Activated CD4-positive, alpha-beta T cell treated with anti-CD3 and anti-CD28 coated beads, Interleukin-2, amount 50 U/mL, for 16 hours (primary cell): Measurements from ENCODE around the gene BTBD2.

Experiments
- DNase-seq: peaks from one replicate; pipeline ENCODE4 v3.0.0-alpha.2; 2020

Gene BTBD2

GRCh38 chr19:1981253-1981652 lies 34.3 kb downstream of the BTBD2 start:
- no peak for DNase-seq

DNA sequence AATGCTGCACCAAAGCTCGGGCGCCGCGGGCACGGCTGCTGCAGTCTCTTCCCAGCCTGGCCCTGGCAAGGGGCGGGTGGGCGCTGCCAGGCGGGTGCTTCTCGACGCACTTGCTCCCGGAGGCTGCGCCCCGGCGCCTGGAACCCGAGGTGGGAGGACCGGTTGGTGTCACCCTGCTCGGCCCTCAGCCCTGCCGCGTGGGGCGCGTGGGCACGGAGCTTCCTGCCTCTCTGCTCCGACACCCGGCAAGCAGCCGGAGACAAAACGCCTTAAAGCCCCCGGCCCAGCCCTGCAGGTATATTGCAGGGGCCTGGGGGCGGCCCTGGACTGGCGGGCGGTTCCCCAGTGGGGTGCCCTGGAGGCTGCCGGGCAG lies 34.7 kb downstream of the BTBD2 start:
- DNase-seq: no peak

DNA sequence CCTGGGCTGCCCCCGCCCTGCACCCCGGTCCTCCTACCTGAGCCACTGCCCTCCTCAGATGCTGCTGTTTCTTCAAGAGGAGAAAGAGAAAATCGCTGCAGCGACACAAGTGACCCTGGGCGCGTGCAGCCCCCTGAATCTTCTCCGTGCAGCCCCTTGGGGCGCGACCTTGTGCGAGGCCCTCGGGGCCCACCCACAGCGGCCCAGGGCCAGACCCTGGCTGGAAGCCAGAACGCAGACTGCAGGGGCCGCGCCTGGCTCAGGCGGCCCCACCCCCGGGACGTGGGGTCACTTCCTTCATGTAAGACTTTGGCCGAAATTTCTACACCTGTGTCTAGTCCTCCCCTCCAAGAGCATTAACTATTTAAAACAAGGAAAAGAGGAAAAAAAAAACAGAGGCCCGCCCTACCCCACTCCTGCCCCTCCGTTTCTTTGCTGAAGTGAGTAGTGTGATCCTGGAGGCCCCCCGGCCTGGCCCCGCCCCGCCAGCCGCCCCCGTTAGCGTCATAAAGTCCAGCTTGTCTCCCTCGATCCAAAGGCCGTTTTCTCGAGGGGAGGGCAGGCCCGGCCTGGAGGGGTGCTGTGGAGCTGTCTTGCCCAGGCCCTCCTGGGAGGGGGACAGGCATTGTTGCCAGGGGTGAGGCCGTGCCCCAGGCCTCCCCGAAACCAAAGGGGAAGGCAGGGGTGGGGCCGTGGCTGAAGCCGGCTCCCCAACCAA lies 35.3 kb downstream of the BTBD2 start:
- no peak for DNase-seq

- no peak for DNase-seq
Measured at GRCh38 chr19:1979642-1980041, 35.9 kb downstream of the BTBD2 start.

DNA sequence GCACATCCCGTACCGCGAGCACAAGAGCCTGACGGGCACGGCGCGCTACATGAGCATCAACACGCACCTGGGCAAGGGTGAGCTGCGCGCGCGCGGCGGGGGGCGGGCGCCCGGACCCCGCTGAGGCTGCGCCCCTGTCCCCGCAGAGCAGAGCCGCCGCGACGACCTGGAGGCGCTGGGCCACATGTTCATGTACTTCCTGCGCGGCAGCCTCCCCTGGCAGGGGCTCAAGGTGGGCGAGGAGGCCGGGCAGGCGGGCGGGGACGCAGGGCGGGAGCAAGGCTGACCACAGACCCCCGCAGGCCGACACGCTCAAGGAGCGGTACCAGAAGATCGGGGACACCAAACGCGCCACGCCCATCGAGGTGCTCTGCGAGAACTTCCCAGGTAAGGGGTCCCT lies 36.5 kb downstream of the BTBD2 start:
- no peak for DNase-seq

DNA sequence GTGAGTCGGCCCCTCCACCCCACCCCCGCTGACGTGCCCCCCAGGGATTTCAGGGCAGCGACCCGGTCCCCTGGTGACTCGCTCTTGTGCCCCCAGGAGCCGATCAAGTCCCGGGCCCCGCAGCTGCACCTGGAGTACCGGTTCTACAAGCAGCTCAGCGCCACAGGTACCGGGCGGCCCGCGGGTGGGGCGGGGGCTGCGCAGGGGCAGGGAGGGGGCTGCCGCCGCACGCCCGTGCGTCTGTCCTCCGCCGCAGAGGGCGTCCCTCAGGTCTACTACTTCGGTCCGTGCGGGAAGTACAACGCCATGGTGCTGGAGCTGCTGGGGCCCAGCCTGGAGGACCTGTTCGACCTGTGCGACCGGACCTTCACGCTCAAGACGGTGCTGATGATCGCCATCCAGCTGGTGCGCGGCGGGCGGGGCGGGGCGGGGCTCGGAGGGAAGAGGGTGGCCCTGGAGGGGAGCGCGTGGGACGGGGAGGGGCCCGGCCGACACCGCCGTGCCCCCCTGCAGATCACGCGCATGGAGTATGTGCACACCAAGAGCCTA lies 37.1 kb downstream of the BTBD2 start:
- no peak for DNase-seq

GRCh38 chr19:1977120-1977519 lies 38.4 kb downstream of the BTBD2 start:
- no peak for DNase-seq

GRCh38 chr19:1975162-1975480 lies 40.4 kb downstream of the BTBD2 start:
- no peak for DNase-seq

DNA sequence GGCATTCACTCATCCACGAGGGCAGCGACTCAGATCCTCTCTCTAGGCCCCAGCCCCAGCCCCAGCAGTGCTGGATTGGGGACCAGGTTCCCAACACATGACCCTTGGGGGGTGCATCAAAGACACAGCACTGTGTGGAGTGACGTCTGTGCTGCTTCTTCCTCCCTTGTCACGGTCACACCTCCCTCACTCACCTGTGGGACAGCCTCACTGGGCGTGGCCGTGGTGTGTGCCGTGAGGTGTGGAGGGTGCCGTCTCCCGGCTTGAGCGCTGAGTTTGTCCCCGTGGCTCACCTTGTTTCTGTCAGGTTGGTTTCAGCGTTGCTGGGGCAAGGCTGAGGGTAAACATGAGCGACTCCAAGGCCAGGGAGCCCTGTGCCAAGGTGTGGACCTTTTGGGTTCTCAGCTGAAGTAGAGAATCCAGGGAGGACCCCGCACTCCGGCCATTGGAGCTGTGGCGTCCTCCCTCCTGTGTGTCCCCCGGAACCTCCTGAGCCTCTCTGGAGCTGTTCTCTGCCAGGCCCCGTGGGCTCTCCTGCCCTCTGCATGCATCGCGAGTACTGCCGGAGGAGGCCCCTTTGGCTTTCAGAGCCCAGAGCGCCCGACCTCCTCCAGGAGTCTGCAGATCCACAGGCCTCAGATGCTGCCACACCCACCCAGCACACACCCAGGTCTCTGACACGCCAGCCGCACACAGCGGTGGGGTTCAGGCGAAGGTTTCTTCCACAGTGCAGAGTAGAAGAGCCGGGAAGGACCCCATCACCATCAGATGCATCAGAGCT lies 40.9 kb downstream of the BTBD2 start:
- no peak for DNase-seq

DNA sequence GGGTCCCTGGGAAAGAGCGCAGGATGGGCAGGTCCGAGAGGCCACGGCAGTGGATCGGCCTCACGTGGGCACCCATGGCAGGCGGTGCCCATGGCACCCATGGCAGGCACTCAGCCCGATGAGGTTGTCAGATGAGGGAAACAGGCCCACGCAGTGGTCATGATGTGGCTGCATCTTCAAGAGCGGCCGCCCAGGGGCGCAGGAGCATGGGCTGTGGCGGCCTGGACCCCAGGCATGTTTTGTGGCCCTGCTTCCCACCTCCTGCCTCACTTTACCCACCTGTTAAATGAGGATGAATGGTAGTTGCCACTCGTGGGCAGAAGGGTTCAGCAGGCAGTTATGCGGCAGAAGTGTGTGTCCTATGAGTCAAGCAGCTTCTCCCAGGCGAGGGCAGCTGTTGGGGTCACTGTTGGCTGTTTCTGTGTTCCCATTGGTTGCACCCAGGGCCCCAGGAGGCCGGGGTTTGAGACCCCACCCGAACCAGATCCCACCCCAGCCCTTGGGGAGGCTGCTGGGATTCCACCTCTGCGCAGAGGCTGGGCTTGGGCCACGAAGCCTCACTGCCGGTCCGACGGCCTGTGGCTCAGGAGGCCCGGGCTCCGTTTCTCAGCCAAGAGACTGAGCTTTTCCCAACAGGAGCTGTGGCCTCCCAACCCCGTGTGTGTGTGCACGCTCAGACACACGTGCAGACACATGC lies 44.6 kb downstream of the BTBD2 start:
- DNase-seq: no peak

DNA sequence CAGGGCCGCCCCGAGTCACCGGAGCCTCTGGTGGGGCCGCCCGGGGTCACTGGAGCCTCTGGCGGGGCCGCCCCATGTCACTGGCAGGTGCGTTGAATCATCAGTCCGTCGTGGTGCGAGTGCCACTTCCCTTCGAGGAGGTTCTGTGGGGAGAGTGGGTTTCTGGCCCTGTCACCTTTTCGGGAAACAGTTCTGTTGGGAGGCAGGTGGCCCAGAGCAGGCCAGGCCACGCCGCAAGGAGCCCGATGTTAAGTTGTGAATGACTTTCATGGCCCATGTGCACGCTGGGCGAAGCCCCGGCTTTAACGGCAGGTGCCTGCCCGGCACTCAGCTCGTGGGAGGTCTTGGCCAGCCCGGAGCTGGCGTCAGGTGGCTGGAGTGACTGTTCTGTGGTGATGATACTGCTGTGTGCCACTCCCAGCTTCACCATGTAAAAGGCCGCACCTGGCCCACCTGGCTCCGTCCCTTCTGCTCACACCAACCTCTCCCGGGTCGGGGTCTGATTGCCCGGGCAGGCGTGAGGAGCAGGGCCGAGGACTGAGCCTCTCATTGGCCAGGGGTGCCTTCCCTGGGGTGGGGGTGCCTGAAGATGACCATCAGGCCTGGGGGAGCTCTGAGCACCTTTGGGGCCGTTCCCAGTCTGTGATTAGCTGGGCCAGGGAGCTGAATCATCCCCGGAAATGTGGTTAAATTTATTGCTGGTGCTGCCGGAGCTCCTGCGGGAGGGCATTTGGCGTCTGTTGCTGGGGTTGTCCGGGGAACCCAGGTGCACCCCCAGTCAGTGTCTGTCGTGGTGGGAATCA lies 45.3 kb downstream of the BTBD2 start:
- no peak for DNase-seq

DNA sequence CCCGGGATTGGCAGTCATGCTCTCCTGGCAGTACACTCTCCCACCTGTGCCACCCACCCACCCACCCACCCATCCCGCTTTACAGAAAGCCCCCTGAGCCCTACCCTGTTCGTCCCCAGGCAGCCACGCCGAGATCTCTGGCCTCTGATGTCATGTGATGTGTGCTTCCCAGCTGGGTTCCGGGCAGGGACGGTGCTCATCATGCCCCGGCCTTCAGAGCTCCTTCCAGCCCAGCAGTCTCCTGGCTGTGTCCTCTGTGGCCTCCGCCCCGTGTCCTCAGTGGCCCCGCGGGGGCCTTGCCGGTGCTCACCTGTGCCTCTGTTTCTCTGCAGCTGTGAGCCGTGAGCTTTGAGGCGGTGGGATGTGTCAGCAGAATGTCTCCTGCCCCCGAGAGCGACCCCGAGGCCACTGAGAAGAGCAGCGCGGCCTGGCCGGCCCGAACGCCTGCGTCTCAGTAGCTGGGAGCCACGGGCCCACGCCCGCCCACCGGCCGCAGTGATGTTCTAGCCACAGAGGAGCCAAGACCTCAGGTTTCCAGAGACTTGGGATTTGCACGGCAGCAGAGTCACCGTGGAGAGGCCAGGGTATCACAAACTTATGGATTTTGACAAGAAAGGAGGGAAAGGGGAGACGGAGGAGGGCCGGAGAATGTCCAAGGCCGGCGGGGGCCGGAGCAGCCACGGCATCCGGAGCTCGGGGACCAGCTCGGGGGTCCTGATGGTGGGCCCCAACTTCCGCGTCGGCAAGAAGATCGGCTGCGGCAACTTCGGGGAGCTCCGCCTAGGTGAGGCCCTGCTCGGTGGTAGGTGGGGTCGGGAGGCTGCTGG lies 46.1 kb downstream of the BTBD2 start:
- DNase-seq: no peak

DNA sequence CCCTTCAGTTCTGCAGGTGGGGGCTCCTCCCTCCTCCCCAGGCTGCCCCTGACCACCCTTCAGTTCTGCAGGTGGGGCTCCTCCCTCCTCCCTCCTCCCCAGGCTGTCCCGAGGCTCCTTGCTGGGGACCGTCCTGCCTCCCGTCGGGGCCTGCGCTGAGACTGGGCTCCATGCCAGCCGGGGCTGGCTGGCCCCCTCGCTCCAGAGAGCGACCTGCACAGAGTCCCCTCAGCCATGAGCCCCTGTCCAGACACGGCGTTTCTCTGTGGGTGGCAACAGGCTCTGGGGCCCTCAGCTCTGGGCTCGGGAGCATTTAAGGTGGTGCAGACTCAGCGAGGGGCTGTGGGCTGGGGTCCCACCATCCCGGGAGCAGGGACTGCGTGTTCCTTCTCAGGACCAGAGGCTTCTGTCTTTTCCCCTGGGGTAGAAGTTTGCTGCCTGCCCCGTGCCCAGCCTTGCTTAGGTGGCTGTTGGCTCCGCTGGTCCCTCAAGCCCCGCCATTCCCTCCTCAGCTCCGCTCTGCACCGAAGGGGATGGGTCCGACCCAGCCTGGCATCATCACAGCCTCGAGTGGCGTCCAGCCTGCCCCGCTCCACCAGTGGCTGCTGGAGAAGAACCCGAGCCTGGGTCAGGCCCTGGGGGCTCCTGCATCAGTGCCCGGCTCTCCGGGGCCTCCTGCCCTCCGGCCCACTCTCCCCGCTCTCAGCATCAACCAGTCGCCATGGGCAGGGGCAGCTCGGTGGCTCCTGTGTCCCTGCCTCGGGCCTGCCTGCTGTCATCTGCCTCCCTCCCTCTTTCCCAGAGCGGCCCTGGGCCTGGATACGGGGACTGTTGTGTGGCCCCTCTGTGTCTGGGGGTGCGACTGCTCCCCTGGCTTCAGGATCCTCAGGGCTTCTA lies 47.0 kb downstream of the BTBD2 start:
- no peak for DNase-seq

DNA sequence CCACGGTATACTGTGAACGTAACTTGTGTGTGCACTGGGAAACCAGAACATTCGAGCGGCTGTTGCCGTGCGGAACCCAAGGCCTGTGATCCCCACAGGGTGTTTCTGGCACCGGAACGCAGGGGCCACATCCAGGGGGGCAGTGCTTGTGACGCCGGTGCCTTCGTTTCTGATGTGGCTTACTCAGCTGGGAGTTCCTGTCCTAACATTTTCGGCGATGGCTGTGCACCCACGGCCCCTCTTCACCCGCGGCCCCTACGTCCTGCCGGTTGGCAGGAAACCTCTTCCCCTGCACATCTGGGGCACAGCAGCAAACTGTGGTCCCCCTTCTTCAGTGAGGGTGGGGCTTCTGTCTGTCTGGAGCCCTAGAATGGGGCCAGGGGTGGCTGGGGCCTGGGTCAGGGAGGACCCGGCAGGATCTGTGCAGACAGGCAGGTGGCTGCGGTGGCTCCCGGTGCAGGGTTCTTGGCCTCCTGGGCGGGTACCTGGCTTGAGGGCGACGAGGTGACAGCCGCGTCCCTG lies 48.4 kb downstream of the BTBD2 start:
- no peak for DNase-seq

DNA sequence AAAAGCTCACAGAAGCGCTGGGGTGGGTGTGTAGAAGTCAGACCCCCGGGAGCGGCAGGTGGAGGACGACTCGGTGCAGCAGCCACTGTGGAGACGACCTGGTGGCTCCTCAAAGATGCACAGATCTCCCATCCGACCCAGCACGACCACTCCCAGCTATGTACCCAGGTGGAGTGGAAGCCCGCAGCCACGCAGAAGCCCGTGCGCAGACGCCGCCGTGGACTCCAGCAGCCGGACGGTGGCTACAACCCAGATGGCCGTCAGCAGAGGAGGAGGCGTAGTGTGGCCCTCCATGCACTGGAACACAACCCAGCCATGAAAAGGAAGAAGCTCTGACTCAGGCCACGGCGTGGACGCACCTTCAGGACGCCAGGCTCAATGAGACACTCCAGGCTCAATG lies 52.8 kb downstream of the BTBD2 start:
- DNase-seq: no peak

GRCh38 chr19:1961000-1961883 lies 54.3 kb downstream of the BTBD2 start:
- no peak for DNase-seq

DNA sequence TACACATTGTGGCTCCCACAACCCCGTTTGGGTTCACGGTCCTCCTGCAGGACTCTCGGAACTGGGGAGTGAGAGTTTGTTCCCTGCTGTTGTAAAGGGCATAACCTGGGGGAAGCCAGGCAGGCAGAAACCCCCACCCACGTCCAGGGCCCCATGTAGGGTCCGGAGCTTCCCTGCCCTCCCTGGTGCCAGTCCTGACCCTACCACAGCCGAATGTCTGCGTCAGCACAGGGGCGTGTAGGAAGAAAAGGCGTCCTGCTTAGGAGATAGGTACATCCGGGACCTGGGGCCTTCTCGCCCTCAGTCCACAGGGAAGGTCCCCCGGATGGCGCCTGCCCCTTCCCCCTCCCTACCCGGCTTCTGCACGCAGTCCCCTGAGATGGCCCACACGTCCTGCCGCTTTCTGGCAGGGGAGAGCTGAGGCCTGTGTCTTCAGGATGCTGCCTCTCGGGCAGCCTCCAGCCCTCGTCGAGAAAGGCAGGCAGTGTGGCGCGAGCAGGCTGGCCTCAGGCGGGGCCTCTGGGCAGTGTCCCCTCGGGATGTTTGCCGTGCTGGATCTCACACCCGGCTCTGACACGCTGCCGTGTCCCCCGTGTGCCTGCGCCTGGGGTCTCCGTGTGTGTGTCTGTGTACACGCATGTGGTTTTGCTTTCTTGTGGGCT lies 55.5 kb downstream of the BTBD2 start:
- DNase-seq: no peak

DNA sequence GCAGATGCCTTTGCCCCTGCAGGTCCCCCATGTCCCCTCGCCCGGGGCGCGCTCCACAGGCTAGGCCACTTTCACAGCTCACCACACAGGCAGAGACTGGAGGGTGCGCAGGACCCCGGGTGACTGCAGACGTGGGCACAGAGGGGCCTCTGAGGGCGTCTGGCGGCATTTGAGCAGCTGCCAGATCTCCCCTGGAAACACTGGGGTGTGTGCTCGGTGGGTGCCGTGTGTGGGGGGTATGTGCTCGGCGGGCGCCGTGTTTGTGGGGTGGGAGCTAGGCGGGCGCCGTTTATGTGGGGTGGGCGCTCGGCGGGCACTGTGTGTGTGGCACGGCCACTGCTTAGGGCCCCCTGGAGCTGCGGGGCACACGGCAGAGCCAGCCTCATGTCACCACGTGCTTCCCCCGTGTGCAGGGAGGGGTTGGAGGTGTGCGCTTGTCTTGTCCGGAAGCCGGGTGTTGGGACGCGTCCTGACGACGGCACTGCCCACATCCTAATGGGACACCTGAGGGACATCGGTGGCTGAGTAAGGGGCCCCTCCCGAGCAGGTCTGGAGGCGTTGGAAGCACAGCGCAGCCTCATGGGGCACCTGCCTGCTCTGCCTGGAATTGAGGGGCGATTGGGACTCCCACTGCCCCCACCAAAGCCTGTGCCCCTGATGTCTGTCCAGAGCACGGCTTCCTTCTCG lies 57.8 kb downstream of the BTBD2 start:
- no peak for DNase-seq
